NCI-H446 treated with DMSO at 0.1 percent for 48 hours (cell line): ENCODE measurements around the gene MAP2.
A peak's percentile ranks its signal among the peaks of the same experiment; 100 is the strongest.

Experiments used
- DNase-seq: peaks from one replicate; lab custom pipeline; 2025; lab: John Stamatoyannopoulos, UW

MAP2 gene

GRCh38 chr2:209713219-209713618 is 289.4 kb downstream of the MAP2 start:
- no peak for DNase-seq

DNA sequence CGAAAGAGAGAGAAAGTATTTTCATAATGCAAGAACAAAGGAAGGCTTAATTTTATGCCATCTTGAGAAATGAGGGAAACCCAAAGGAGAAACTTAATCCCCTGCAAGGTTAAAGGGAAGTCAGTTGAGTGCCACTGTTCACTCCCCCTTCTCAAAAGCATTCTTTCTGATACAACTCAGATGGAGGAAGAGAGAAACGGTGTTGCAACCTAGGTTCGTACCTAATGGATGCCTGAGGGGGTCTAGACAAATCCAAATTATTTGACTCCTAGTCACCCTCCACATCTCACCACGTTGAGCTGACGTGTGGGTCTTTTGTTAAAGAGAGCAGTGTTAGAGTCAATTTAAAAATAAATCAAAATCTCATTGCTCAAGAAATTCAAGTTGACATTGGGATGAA is 295.2 kb downstream of the MAP2 start:
- no peak for DNase-seq

GRCh38 chr2:209721497-209721896 is 297.6 kb downstream of the MAP2 start:
- peak; percentile 10 for DNase-seq

GRCh38 chr2:209726311-209726710 is 302.5 kb downstream of the MAP2 start:
- DNase-seq, result no peak

GRCh38 chr2:209727077-209727476 is 303.2 kb downstream of the MAP2 start:
- no peak for DNase-seq

- DNase-seq, result no peak
These were observed 311.0 kb downstream of the MAP2 start for GRCh38 chr2:209734805-209735204.

- no peak for DNase-seq
These were observed 318.1 kb downstream of the MAP2 start for GRCh38 chr2:209741953-209742352.

GRCh38 chr2:209753020-209753419 is 329.2 kb downstream of the MAP2 start:
- DNase-seq, result no peak

GRCh38 chr2:209757163-209757562 is 333.3 kb downstream of the MAP2 start:
- no peak for DNase-seq

DNA sequence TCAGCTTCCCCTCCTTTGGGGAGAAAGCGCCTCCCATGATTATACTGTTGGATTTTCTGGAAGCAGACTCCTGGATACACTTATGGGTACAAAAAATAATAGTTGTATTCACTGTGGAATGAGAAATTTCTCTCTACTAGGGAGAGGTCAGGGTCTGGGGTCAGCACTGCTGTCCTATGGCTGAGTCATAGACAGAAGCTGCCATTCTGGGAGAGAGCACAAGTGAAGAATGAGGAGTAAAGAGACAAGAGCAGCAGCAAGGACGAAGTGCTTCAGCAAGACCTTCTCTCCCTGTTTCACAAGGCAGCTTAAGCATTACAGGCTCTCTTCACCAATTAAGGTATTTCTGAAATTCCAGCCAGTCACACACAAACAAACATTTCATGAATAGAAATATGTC is 337.7 kb downstream of the MAP2 start:
- no peak for DNase-seq

DNA sequence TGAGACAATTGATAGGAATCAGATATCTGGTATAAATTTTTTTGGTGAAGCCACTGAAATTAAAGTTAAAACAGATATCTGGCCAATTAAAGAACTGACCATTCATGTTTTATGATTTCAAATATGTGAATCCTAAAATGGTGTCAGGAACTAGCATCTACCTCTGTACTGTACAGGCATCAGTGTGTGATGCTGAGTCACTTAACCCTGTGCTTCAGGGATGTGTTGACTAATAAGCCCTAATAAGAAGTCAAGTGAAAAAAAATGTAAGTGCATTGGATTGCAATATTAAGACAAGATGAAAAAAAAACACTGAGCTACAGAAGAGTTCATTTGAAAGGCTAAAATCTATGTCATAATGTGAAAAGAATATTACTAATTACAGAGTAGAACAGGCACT is 338.7 kb downstream of the MAP2 start:
- no peak for DNase-seq

DNA sequence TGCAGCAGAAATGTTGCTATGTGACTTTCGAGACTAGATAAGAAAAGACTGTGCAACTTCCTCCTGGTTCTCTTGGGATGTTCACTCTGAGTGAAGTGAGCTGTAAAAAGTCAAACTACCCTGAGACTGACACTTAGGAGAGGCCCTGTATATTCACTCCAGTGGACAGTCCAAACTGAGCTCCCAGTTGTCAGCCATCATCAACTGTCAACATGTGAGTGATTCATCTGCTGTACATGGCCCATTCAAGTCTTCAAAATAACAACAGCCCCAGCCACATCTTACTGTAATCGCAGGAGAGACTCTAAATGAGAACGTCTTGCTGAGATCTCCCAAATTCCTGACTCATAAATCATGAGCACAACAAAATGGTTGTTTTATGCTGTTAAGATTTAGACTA is 339.3 kb downstream of the MAP2 start:
- no peak for DNase-seq

DNA sequence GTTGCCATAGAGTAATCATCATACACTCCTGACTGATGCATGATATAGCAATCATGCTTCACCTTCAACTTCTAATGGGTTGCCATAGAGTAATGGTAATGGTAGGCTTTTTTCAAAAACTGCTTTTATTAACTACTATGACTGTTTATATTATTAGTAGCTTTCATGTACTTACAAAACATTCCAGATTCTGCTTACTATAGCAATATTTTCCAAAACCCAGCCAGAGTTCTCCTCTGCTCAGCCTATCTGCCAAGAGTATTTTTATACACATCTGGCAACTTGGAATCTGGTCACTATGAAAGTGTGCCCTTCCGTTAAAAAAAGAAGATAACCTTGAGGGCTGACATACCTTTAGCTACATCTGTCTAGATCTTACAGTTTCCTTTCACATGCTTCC is 342.8 kb downstream of the MAP2 start:
- no peak for DNase-seq

- DNase-seq, result no peak
These were observed 343.5 kb downstream of the MAP2 start for GRCh38 chr2:209767316-209767715.

DNA sequence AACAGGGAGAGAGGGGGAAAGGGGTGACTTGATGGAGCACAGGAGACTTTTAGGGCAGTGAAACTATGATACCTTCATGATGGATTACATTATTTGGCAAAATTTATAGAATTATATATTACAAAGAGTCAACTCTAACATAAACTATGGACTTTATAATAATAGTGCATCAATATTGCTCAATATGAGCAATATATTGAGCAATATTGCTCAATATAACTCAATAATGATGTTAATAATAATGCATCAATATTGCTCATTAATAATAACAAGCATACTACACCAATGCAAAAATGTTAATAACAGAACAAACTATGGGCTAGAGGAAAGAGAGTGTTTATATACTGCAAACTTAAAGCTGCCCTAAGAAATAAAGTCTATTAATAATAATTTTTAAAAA is 344.7 kb downstream of the MAP2 start:
- DNase-seq, result no peak

DNA sequence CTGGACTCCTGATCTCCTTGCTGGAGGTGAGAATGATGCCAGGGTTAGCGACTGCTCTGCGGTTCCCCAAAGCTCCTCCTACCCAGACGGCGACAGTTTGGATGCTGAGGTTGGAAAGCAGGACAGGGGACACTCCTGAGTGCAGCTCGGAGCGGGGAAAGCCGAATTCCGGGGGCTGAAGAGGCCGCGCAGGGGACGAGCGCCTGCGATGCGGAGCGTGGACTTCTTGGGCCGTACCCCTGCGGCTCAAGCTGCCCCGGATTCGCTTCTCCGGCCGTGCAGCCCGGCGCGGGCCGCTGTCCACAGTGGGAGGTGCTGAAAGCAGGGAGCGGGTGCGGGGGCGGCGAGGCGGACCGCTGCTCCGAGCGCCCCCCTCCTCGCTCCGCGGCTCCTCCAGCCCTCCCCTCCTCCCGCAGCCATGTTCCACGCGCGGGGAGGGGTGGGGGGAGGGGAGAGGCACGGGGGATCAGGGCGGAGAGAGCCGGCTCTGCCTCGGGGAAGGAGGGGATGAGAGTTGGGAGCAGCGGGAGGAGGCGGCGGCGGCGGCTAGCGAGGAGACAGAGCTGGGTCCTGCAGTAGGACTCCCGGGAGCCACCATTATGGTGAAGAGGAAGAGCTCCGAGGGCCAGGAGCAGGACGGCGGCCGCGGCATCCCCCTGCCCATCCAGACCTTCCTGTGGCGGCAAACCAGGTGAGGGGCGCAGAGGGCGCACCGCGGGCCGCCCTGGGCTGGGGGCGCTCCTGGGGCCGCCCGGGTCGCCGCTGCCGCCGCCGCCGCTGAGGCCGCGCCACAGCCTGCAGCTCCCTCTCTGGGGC is 347.8 kb downstream of the MAP2 start, which contains the start of gene UNC80:
TSS of gene UNC80 (plus strand) at position 359 of the 816 bp plus-strand sequence. CDS start at position 600, 241 bp downstream.
- no peak for DNase-seq

- no peak for DNase-seq
These were observed 348.4 kb downstream of the MAP2 start for GRCh38 chr2:209772290-209772685.

DNA sequence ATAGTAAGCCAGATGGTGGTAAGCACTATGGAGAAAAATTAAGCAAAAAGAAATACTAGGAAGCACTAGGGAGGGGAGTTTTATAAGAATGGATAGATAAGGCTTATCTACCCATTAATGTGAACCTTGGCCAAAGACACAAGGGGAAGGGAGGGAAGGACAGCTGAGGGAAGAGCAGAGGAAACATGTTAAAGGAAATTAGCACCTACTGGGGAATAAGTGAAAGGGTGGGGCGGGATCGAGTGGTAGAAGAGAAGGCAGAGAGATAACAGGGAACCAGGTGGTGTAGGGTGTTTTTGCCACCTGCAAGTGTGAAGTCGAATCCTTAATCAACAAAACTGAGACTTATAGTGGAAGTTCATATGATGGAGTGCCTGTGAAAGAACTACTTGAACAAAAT is 349.5 kb downstream of the MAP2 start:
- no peak for DNase-seq
